Neutrophil (primary cell): ENCODE measurements around the gene DSCAML1.

Experiments used
- H3K27ac ChIP-seq: fragments of 200-600 bp; sonication (generic); 2 replicates; pipeline ENCODE4 v1.5.1; 2016; ENCODE audit warnings: mild to moderate bottlenecking, moderate library complexity
- H3K27me3 ChIP-seq: fragments of 200-600 bp; sonication (generic); 2 replicates; pipeline ENCODE4 v1.6.0; 2016; ENCODE audit warnings: mild to moderate bottlenecking
- H3K36me3 ChIP-seq: fragments of 200-600 bp; sonication (generic); 2 replicates; pipeline ENCODE4 v1.5.1; 2017
- H3K4me1 ChIP-seq, 2 experiments: fragments of 200-600 bp in 1 of 2; sonication (generic) in 1 of 2; 1 replicate in 1 of 2; 2 replicates in 1 of 2; pipeline versions ENCODE4 v1.5.1 to v1.6.1; 2013 to 2016; ENCODE audit warnings: low read depth in 1 of 2, low read length in 1 of 2, mild to moderate bottlenecking in 1 of 2, moderate library complexity in 1 of 2; ENCODE audit not compliant: control insufficient read depth in 1 of 2, insufficient read depth in 1 of 2
- H3K4me3 ChIP-seq, 2 experiments: fragments of 200-600 bp in 1 of 2; sonication (generic) in 1 of 2; 1 replicate in 1 of 2; 2 replicates in 1 of 2; pipeline ENCODE4 v1.5.1; 2013 to 2016; ENCODE audit warnings: low read depth in 1 of 2, low read length in 1 of 2, mild to moderate bottlenecking in 1 of 2, moderate library complexity in 1 of 2
- H3K9me3 ChIP-seq: fragments of 200-600 bp; sonication (generic); 2 replicates; pipeline ENCODE4 v1.5.1; 2016
- TF ChIP-seq, protein P1 (sequence below): fragments of 200-600 bp; sonication (generic); IDR thresholded peaks from 2 replicates; pipeline ENCODE4 v1.5.1; 2016; ENCODE audit warnings: antibody characterized with exemption

The DSCAML1 gene

GRCh38 chr11:117449111-117449693 lies 347.8 kb downstream of the DSCAML1 start:
- no peak overlapping the region for H3K27ac ChIP-seq
- TF ChIP-seq, protein P1, sequence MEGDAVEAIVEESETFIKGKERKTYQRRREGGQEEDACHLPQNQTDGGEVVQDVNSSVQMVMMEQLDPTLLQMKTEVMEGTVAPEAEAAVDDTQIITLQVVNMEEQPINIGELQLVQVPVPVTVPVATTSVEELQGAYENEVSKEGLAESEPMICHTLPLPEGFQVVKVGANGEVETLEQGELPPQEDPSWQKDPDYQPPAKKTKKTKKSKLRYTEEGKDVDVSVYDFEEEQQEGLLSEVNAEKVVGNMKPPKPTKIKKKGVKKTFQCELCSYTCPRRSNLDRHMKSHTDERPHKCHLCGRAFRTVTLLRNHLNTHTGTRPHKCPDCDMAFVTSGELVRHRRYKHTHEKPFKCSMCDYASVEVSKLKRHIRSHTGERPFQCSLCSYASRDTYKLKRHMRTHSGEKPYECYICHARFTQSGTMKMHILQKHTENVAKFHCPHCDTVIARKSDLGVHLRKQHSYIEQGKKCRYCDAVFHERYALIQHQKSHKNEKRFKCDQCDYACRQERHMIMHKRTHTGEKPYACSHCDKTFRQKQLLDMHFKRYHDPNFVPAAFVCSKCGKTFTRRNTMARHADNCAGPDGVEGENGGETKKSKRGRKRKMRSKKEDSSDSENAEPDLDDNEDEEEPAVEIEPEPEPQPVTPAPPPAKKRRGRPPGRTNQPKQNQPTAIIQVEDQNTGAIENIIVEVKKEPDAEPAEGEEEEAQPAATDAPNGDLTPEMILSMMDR, result no peak
- peaks cover 20% of the 10 kb centered on the region for H3K27me3 ChIP-seq
- no peaks in the 10 kb centered on the region for H3K36me3 ChIP-seq
- no peaks in the 10 kb centered on the region for H3K9me3 ChIP-seq
- no peaks in the 10 kb centered on the region for H3K4me1 ChIP-seq
- no peak overlapping the region for H3K4me3 ChIP-seq

GRCh38 chr11:117444711-117445658 lies 352.0 kb downstream of the DSCAML1 start:
- TF ChIP-seq, protein P1, result no peak
- H3K9me3 ChIP-seq, result no peaks in the 10 kb centered on the region
- H3K27me3 ChIP-seq, result peaks cover 41% of the 10 kb centered on the region
- H3K36me3 ChIP-seq, result no peaks in the 10 kb centered on the region
- H3K27ac ChIP-seq, result no peak overlapping the region
- no peak overlapping the region for H3K4me3 ChIP-seq
- H3K4me1 ChIP-seq, result no peaks in the 10 kb centered on the region

- Histone ChIP-seq H3K9me3 (no peaks in the 10 kb centered on the region), H3K4me1 (no peaks in the 10 kb centered on the region), H3K36me3 (no peaks in the 10 kb centered on the region), H3K27me3 (peaks cover 41% of the 10 kb centered on the region), H3K27ac (no peak overlapping the region), H3K4me3 (no peak overlapping the region)
- TF ChIP-seq, protein P1, result no peak
Observed at GRCh38 chr11:117444256-117444655, 352.8 kb downstream of the DSCAML1 start.

DNA sequence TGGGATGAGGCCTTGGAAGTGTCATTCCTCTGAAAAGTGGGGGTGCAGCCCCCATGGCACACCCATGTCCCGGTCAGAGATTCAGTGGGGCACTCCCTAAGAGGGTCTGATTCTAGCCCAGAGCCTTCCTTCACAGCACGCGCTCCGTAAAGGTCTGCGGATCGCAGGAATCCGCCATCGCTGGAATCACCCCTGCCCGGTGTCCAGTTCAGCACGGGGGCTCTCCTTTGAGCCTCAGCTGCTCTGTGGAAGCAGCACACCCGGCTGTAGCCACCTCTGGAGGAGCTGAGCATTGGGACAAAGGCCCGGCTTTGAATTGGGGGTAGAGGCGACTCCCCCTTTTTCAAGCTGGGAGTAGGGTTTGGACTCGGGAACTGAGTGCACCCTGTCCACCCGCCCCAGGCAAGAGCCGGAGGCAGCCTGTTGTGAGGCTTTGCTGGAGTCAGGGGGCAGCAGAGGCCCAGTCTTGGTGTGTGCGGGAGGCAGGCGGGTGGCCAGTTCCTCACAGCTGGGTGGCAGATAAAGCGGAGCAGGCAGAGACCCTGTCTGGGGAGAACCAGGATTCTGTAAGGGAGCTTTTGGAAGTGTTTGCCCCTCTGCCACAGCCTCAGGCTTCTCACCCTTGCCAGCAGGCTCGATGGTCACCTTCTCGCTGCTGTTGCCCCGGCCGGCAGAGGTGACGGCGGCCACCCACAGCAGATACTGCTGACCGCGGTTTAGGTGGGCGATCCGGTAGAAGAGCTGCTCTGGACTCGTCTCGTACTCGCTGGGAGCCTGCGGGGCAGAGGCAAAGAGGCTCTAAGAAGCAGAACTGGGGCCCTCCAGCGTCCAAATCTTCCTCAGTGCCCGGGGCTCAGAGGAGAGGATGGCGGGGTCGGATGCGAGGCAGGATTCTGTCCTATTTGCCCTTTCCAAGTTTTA lies 353.5 kb downstream of the DSCAML1 start:
- Histone ChIP-seq H3K9me3 (no peaks in the 10 kb centered on the region), H3K27ac (no peak overlapping the region), H3K4me1 (no peaks in the 10 kb centered on the region), H3K36me3 (no peaks in the 10 kb centered on the region), H3K4me3 (no peak overlapping the region), H3K27me3 (peaks cover 41% of the 10 kb centered on the region)
- TF ChIP-seq, protein P1, result no peak

GRCh38 chr11:117442869-117443239 lies 354.2 kb downstream of the DSCAML1 start:
- TF ChIP-seq, protein P1, result no peak
- Histone ChIP-seq H3K9me3 (no peaks in the 10 kb centered on the region), H3K27ac (no peak overlapping the region)

More at GRCh38 chr11:117442869-117443239, 354.2 kb downstream of the DSCAML1 start:
- Histone ChIP-seq H3K27me3 (peaks cover 41% of the 10 kb centered on the region), H3K36me3 (no peaks in the 10 kb centered on the region), H3K4me1 (no peaks in the 10 kb centered on the region), H3K4me3 (no peak overlapping the region)
